ENCODE results near the gene FMN2. TPM values are rescaled to one million over a fixed set of nuclear protein-coding genes. Genes with fewer than 3 reads are reported as not detected.

Gene FMN2
- polyA plus RNA-seq, 3 donors, result not detected

DNA sequence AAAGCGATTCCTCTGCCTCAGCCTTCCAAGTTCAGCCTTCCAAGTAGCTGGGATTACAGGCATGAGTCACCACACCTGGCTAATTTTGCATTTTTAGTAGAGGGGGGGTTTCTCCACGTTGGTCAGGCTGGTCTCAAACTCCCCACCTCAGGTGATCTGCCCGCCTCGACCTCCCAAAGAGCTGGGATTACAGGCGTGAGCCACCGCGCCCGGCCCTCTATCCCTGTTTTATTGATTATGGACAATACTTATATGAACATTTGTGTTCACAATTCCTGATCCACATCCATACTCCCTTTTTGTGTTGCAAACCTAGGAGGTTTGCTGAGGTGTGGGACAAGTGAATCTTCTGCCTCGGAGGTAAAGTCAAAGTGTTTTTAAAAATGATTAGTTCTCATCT, 275.0 kb downstream of the FMN2 start:
- no peak for DNase-seq
- Mint-ChIP-seq H3K4me3 (no peak overlapping the region), H3K27ac (peak overlapping the region in 1 of 7 donors; percentile 64), H3K4me1 (no peaks in the 10 kb centered on the region), H3K9me3 (peaks cover 0 to 9% (median 2%) of the 10 kb centered on the region in 7 donors), H3K27me3 (ENCODE audit: low read depth in 3 of 3) (peaks cover 0 to 2% (median 0%) of the 10 kb centered on the region in 3 donors), H3K36me3 (no peaks in the 10 kb centered on the region)
- H3K27ac ChIP-seq (ENCODE audit: low read depth in 1 of 2, low read length in 2 of 2), result no peak overlapping the region
- no peaks in the 10 kb centered on the region for H3K79me2 ChIP-seq (ENCODE audit: insufficient read depth, low read length)
- H3K4me2 ChIP-seq (replicated peaks; ENCODE audit: extremely low read depth, low read length, poor library complexity, severe bottlenecking), result no peak overlapping the region
- peaks cover 0 to 4% of the 10 kb centered on the region in 2 donors for H3K9me3 ChIP-seq (replicated peaks in 1 of 2; ENCODE audit: control insufficient read depth in 1 of 2, insufficient read depth in 1 of 2, low read length in 2 of 2)
- intact Hi-C loops (cut with micrococcal nuclease), result no loop called here
- no peak overlapping the region for H2AFZ ChIP-seq (ENCODE audit: insufficient read depth, low read depth, low read length, poor library complexity, severe bottlenecking)
- no CpG with 5 or more reads among the region's 9 CpGs for WGBS (ENCODE audit: insufficient coverage)
- H3K36me3 ChIP-seq (replicated peaks in 1 of 2; ENCODE audit: control insufficient read depth in 1 of 2, insufficient read depth in 2 of 2, low read length in 2 of 2), result no peaks in the 10 kb centered on the region
- no peaks in the 10 kb centered on the region for H3K27me3 ChIP-seq (ENCODE audit: control insufficient read depth in 2 of 2, insufficient read depth in 2 of 2, low read length in 2 of 2)
- H3K4me1 ChIP-seq (ENCODE audit: control insufficient read depth in 1 of 2, insufficient read depth in 2 of 2, low read length in 2 of 2), result no peaks in the 10 kb centered on the region
- no peaks in the 10 kb centered on the region for H4K20me1 ChIP-seq (ENCODE audit: insufficient read depth, low read length)
- no peak overlapping the region for H3K4me3 ChIP-seq (replicated peaks in 1 of 3; ENCODE audit: low read depth in 2 of 3, low read length in 3 of 3)
- TF ChIP-seq, protein P1, sequence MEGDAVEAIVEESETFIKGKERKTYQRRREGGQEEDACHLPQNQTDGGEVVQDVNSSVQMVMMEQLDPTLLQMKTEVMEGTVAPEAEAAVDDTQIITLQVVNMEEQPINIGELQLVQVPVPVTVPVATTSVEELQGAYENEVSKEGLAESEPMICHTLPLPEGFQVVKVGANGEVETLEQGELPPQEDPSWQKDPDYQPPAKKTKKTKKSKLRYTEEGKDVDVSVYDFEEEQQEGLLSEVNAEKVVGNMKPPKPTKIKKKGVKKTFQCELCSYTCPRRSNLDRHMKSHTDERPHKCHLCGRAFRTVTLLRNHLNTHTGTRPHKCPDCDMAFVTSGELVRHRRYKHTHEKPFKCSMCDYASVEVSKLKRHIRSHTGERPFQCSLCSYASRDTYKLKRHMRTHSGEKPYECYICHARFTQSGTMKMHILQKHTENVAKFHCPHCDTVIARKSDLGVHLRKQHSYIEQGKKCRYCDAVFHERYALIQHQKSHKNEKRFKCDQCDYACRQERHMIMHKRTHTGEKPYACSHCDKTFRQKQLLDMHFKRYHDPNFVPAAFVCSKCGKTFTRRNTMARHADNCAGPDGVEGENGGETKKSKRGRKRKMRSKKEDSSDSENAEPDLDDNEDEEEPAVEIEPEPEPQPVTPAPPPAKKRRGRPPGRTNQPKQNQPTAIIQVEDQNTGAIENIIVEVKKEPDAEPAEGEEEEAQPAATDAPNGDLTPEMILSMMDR (IDR thresholded peaks at IDR 0.05), result no peak
- H3K9ac ChIP-seq (ENCODE audit: insufficient read depth, low read length, poor library complexity, severe bottlenecking), result no peak overlapping the region

DNA sequence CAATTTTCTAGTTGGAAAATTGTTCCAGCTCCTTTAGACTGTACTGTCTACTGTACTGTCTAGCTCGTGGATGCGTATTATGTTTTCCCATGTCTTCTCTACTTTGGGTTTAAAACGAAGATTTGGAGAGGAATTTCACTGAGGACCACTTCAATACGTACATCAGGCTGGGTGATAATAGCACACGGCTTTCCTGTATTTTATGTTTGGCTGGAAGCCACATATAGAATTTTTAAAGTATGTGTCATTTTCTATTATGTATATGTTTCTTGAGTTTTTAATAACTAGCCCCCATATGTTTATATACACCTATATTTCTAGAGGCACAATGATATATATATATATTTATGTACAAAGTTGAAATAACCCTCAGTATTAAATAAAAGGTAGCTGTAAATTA, 293.9 kb downstream of the FMN2 start:
- no peak for DNase-seq
- Mint-ChIP-seq H3K27me3 (ENCODE audit: low read depth in 3 of 3) (no peaks in the 10 kb centered on the region), H3K36me3 (no peaks in the 10 kb centered on the region), H3K4me3 (no peak overlapping the region), H3K9me3 (peaks cover 0 to 19% (median 11%) of the 10 kb centered on the region in 7 donors), H3K4me1 (no peaks in the 10 kb centered on the region), H3K27ac (no peak overlapping the region)
- H3K79me2 ChIP-seq (ENCODE audit: insufficient read depth, low read length), result no peaks in the 10 kb centered on the region
- H3K4me3 ChIP-seq (replicated peaks in 1 of 3; ENCODE audit: low read depth in 2 of 3, low read length in 3 of 3), result no peak overlapping the region
- peaks cover 9 to 24% of the 10 kb centered on the region in 2 donors for H3K9me3 ChIP-seq (replicated peaks in 1 of 2; ENCODE audit: control insufficient read depth in 1 of 2, insufficient read depth in 1 of 2, low read length in 2 of 2)
- TF ChIP-seq, protein P1 (IDR thresholded peaks at IDR 0.05), result no peak
- H2AFZ ChIP-seq (ENCODE audit: insufficient read depth, low read depth, low read length, poor library complexity, severe bottlenecking), result no peak overlapping the region
- no peaks in the 10 kb centered on the region for H3K27me3 ChIP-seq (ENCODE audit: control insufficient read depth in 2 of 2, insufficient read depth in 2 of 2, low read length in 2 of 2)
- H3K4me2 ChIP-seq (replicated peaks; ENCODE audit: extremely low read depth, low read length, poor library complexity, severe bottlenecking), result no peak overlapping the region
- intact Hi-C loops (cut with micrococcal nuclease), result no loop called here
- no peak overlapping the region for H3K9ac ChIP-seq (ENCODE audit: insufficient read depth, low read length, poor library complexity, severe bottlenecking)
- no peaks in the 10 kb centered on the region for H3K4me1 ChIP-seq (ENCODE audit: control insufficient read depth in 1 of 2, insufficient read depth in 2 of 2, low read length in 2 of 2)
- no peaks in the 10 kb centered on the region for H3K36me3 ChIP-seq (replicated peaks in 1 of 2; ENCODE audit: control insufficient read depth in 1 of 2, insufficient read depth in 2 of 2, low read length in 2 of 2)
- no CpG with 5 or more reads among the region's 5 CpGs for WGBS (ENCODE audit: insufficient coverage)
- H4K20me1 ChIP-seq (ENCODE audit: insufficient read depth, low read length), result no peaks in the 10 kb centered on the region
- H3K27ac ChIP-seq (ENCODE audit: low read depth in 1 of 2, low read length in 2 of 2), result no peak overlapping the region
